B cell (primary cell): Measurements from ENCODE around the gene CDH13. TPM values are rescaled to one million over a fixed set of nuclear protein-coding genes. Genes with fewer than 3 reads are reported as not detected.

ENCODE experiments used
- ATAC-seq: fragments of 200-7000 bp; cut with Tn5 transposase; one replicate; pipeline ENCODE4 v1.10.0; 2021; ENCODE audit warnings: low read depth, mild to moderate bottlenecking, moderate number of reproducible peaks, moderate library complexity
- CTCF ChIA-PET: fragments of 350-600 bp; sonication (Branson Sonifier 250); formaldehyde crosslinking; loops from one replicate; lab custom pipeline; 2021; ENCODE audit warnings: antibody characterized with exemption, inconsistent platforms; lab: Charles Lee
- POLR2A ChIA-PET: fragments of 350-600 bp; sonication (Branson Sonifier 250); formaldehyde crosslinking; loops from one replicate; lab custom pipeline; 2021; ENCODE audit warnings: antibody characterized with exemption; lab: Charles Lee
- DNase-seq: peaks from one replicate; pipeline ENCODE4 v3.0.0; 2013
- H2AFZ ChIP-seq: 2 replicates; pipeline ENCODE4 v1.6.1; 2012; ENCODE audit warnings: mild to moderate bottlenecking, low read depth, low read length; ENCODE audit not compliant: insufficient read depth, poor library complexity, severe bottlenecking
- H3K27ac ChIP-seq, 2 donors: 1 replicate in 1 of 2; 2 replicates in 1 of 2; pipeline ENCODE4 v1.5.1; 2012 to 2013; ENCODE audit warnings: low read length in 2 of 2, mild to moderate bottlenecking in 2 of 2, moderate library complexity in 1 of 2
- H3K27me3 ChIP-seq, 4 experiments: fragments of 200-600 bp in 1 of 4; sonication (generic) in 1 of 4; replicated peaks in 1 of 4; 1 replicate in 2 of 4; 2 replicates in 2 of 4; pipeline versions ENCODE4 v1.6.1 to v1.7.0; 2013 to 2016; ENCODE audit warnings: low read length in 3 of 4, mild to moderate bottlenecking in 2 of 4, mixed read lengths in 1 of 4, moderate library complexity in 1 of 4; ENCODE audit not compliant: insufficient read depth in 4 of 4, control insufficient read depth in 3 of 4; ENCODE audit errors: control extremely low read depth in 1 of 4
- H3K36me3 ChIP-seq, 2 experiments: replicated peaks in 1 of 2; 1 replicate in 1 of 2; 2 replicates in 1 of 2; pipeline versions ENCODE4 v1.6.1 to v1.7.1; 2013; ENCODE audit warnings: low read length in 1 of 2; ENCODE audit not compliant: insufficient read depth in 2 of 2, control insufficient read depth in 1 of 2; ENCODE audit errors: control extremely low read depth in 1 of 2, extremely low read depth in 1 of 2
- H3K4me1 ChIP-seq, 2 donors: fragments of 200-600 bp in 1 of 2; sonication (generic) in 1 of 2; 1 replicate in 1 of 2; 2 replicates in 1 of 2; pipeline versions ENCODE4 v1.5.1 to v1.6.1; 2013 to 2017; ENCODE audit warnings: low read length in 2 of 2; ENCODE audit not compliant: control insufficient read depth in 2 of 2, insufficient read depth in 2 of 2
- H3K4me2 ChIP-seq: replicated peaks from 2 replicates; pipeline ENCODE3; 2012; ENCODE audit warnings: mild to moderate bottlenecking, low read depth, low read length; ENCODE audit not compliant: poor library complexity, severe bottlenecking
- H3K4me3 ChIP-seq, 5 experiments: fragments of 200-600 bp in 1 of 5; sonication (generic) in 1 of 5; 1 replicate in 3 of 5; 2 replicates in 2 of 5; pipeline versions ENCODE4 v1.5.1 to v1.7.0; 2011 to 2016; ENCODE audit warnings: low read length in 4 of 5, mild to moderate bottlenecking in 4 of 5, low read depth in 2 of 5, control low read depth in 1 of 5, moderate library complexity in 1 of 5; ENCODE audit not compliant: insufficient read depth in 1 of 5; ENCODE audit errors: control extremely low read depth in 1 of 5, extremely low read depth in 1 of 5
- H3K79me2 ChIP-seq: fragments of 200-600 bp; sonication (generic); one replicate; pipeline ENCODE4 v1.6.0; 2016; ENCODE audit warnings: low read length; ENCODE audit not compliant: control insufficient read depth, insufficient read depth
- H3K9ac ChIP-seq: fragments of 200-600 bp; sonication (generic); 2 replicates; pipeline ENCODE4 v1.6.1; 2017; ENCODE audit warnings: mild to moderate bottlenecking, low read length, moderate library complexity
- H3K9me3 ChIP-seq, 3 donors: one replicate each; pipeline versions ENCODE4 v1.6.1 to v1.7.1; 2013; ENCODE audit warnings: low read length in 2 of 3; ENCODE audit not compliant: control insufficient read depth in 2 of 3, insufficient read depth in 1 of 3; ENCODE audit errors: control extremely low read depth in 1 of 3
- H4K20me1 ChIP-seq: 2 replicates; pipeline ENCODE4 v1.6.0; 2012; ENCODE audit warnings: mild to moderate bottlenecking, low read length; ENCODE audit not compliant: insufficient read depth, control insufficient read depth, poor library complexity, severe bottlenecking
- H3K27ac Mint-ChIP-seq: one replicate; pipeline ENCODE4 v1.8.0; 2021; ENCODE audit warnings: mixed read lengths
- H3K27me3 Mint-ChIP-seq: one replicate; pipeline ENCODE4 v1.8.0; 2021; ENCODE audit warnings: mixed read lengths
- H3K4me1 Mint-ChIP-seq: one replicate; pipeline ENCODE4 v1.8.0; 2021; ENCODE audit warnings: mixed read lengths
- H3K4me3 Mint-ChIP-seq: one replicate; pipeline ENCODE4 v1.8.0; 2021; ENCODE audit warnings: mixed read lengths
- H3K9me3 Mint-ChIP-seq: one replicate; pipeline ENCODE4 v1.8.0; 2022; ENCODE audit warnings: mixed read lengths; ENCODE audit not compliant: insufficient read depth
- CTCF ChIP-seq: fragments of 200-600 bp; IDR thresholded peaks from one replicate; pipeline ENCODE4 v1.8.0; 2022; ENCODE audit warnings: antibody characterized with exemption, mild to moderate bottlenecking
- EZH2 ChIP-seq: IDR thresholded peaks from 2 replicates; pipeline ENCODE4 v1.6.1; 2012; ENCODE audit warnings: borderline replicate concordance, low read depth, mild to moderate bottlenecking, moderate library complexity, low read length; ENCODE audit not compliant: insufficient read depth, poor library complexity, severe bottlenecking
- WGBS: methylation state at CpG from one replicate; pipeline ENCODE4 v1.1.5; 2013; ENCODE audit warnings: missing lambda C conversion rate; ENCODE audit not compliant: insufficient coverage; 5-methylcytosine and 5-hydroxymethylcytosine counted together
- intact Hi-C: fragments of 100-400 bp; cut with micrococcal nuclease; formaldehyde crosslinking; loops from one replicate; pipeline ENCODE4 v1.10.0; 2022
- polyA plus RNA-seq: library from polyadenylated mRNA; depleted of rRNA; stranded (reverse); fragments of >200 nt; gene quantifications from 2 replicates; pipeline ENCODE4 v1.2.3, GENCODE V29; 2012
- total RNA-seq, 2 donors: library from RNA; stranded (reverse); fragments of 120-200 nt in 1 of 2; gene quantifications; 1 replicate in 1 of 2; 2 replicates in 1 of 2; pipeline versions ENCODE4 v1.2.3 to v1.2.4, GENCODE V29; 2013 to 2022

Gene CDH13
- total and polyA plus RNA-seq, 2 donors (not counting 1 experiment from before 2014, with no cell fraction given), result not detected

DNA sequence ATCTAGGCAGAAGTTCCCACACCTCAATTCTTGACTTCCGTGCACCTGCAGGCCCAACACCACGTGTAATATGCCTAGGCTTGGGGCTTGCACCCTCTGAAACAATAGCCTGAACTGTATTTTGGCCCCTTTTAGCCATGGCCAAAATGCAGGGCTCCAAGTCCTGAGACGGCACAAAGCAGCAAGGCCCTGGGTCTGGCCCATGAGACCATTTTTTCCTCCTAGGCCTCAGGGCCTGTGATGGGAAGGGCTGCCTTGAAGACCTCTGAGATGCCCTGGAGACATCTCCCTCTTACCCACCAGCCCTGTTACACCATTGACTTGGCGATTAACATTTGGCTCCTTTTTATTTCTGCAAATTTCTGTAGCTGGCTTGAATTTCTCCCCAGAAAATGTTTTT is 238.6 kb downstream of the CDH13 start:
- intact Hi-C loops, result no loop called here
- no peak overlapping the region for H3K27ac Mint-ChIP-seq
- TF ChIP-seq CTCF (no peak), EZH2 (no peak)
- Histone ChIP-seq H3K36me3 (no peaks in the 10 kb centered on the region), H4K20me1 (no peaks in the 10 kb centered on the region), H3K9me3 (peaks cover 0 to 8% (median 8%) of the 10 kb centered on the region in 3 donors), H3K4me3 (no peak overlapping the region), H2AFZ (no peak overlapping the region), H3K79me2 (no peaks in the 10 kb centered on the region), H3K4me1 (no peaks in the 10 kb centered on the region), H3K4me2 (no peak overlapping the region), H3K9ac (no peak overlapping the region), H3K27me3 (no peaks in the 10 kb centered on the region), H3K27ac (no peak overlapping the region)
- DNase-seq, result no peak
- POLR2A ChIA-PET, result no interaction called here
- CTCF ChIA-PET, result no interaction called here
- no peak overlapping the region for H3K4me3 Mint-ChIP-seq
- 75% methylated on average over 4 of the region's 4 CpGs for WGBS
- H3K4me1 Mint-ChIP-seq, result no peaks in the 10 kb centered on the region
- peaks cover 8% of the 10 kb centered on the region for H3K9me3 Mint-ChIP-seq
- no peak for ATAC-seq
- no peaks in the 10 kb centered on the region for H3K27me3 Mint-ChIP-seq

- Histone ChIP-seq H3K9ac (no peak overlapping the region), H3K4me1 (no peaks in the 10 kb centered on the region), H3K27ac (no peak overlapping the region), H4K20me1 (no peaks in the 10 kb centered on the region), H3K36me3 (no peaks in the 10 kb centered on the region), H3K4me3 (no peak overlapping the region), H3K79me2 (no peaks in the 10 kb centered on the region), H3K4me2 (no peak overlapping the region), H3K9me3 (peaks cover 0 to 8% (median 8%) of the 10 kb centered on the region in 3 donors), H2AFZ (no peak overlapping the region), H3K27me3 (no peaks in the 10 kb centered on the region)
- TF ChIP-seq CTCF, result no peak
- no peaks in the 10 kb centered on the region for H3K4me1 Mint-ChIP-seq
- H3K4me3 Mint-ChIP-seq, result no peak overlapping the region
- DNase-seq (no peak), ATAC-seq (no peak)
- WGBS, result no CpG with 5 or more reads among the region's 1 CpG
- H3K27ac Mint-ChIP-seq, result no peak overlapping the region
- peaks cover 13% of the 10 kb centered on the region for H3K9me3 Mint-ChIP-seq
- ChIA-PET POLR2A (no interaction called here), CTCF (no interaction called here)
- no peaks in the 10 kb centered on the region for H3K27me3 Mint-ChIP-seq
- intact Hi-C loops, result no loop called here
Observed at GRCh38 chr16:82867485-82867884, 240.7 kb downstream of the CDH13 start.
